ENCODE data around the gene PNPLA5.

GRCh38 chr22:43882122-43882767, 9.6 kb downstream of the PNPLA5 start:
- TF ChIP-seq, protein P1, sequence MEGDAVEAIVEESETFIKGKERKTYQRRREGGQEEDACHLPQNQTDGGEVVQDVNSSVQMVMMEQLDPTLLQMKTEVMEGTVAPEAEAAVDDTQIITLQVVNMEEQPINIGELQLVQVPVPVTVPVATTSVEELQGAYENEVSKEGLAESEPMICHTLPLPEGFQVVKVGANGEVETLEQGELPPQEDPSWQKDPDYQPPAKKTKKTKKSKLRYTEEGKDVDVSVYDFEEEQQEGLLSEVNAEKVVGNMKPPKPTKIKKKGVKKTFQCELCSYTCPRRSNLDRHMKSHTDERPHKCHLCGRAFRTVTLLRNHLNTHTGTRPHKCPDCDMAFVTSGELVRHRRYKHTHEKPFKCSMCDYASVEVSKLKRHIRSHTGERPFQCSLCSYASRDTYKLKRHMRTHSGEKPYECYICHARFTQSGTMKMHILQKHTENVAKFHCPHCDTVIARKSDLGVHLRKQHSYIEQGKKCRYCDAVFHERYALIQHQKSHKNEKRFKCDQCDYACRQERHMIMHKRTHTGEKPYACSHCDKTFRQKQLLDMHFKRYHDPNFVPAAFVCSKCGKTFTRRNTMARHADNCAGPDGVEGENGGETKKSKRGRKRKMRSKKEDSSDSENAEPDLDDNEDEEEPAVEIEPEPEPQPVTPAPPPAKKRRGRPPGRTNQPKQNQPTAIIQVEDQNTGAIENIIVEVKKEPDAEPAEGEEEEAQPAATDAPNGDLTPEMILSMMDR (IDR thresholded peaks at IDR 0.05; ENCODE audit: insufficient read depth, low read length): no peak
- no peak for TF ChIP-seq SPI1 (IDR thresholded peaks at IDR 0.05; ENCODE audit: borderline replicate concordance, low read depth)

Data from HL-60 (cell line).